NOMO-1 (cell line): Measurements from ENCODE around the gene SHISA5.
"Not testable (repeated sequence)": the region's sequence is repeated elsewhere in the genome, so short reads cannot be mapped to it uniquely, and the experiment has no call there.

Experiments used
- DNase-seq, 2 experiments: peaks; one replicate each; lab custom pipeline; 2025; ENCODE audit not compliant: unreplicated experiment in 2 of 2; lab: John Stamatoyannopoulos, UW

SHISA5 gene

DNA sequence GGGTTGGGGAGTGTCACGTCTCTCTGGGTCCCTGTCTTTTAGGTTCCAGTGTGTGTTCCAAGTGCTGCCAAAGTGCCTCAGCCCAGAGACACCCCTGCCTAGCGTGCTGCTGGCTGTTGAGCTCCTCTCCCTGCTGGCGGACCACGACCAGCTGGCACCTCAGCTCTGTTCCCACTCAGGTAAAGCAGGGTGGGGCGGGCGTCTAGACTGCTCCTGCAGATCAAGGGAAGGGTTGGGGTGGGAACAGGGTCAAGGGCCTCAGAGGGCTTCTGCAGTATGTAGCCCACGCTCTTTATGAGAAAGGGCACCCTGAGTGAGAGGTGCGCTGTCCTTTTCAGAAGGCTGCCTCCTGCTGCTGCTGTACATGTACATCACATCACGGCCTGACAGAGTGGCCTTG is 40.3 kb downstream of the SHISA5 start:
- DNase-seq: no peak

GRCh38 chr3:48461767-48462166 is 42.2 kb downstream of the SHISA5 start:
- not testable (repeated sequence) for DNase-seq

- no peak for DNase-seq
Measured at GRCh38 chr3:48460517-48460902, 43.5 kb downstream of the SHISA5 start.

- DNase-seq: no peak
Measured at GRCh38 chr3:48459773-48460516, 44.0 kb downstream of the SHISA5 start.

- no peak for DNase-seq
Measured at GRCh38 chr3:48459331-48459730, 44.6 kb downstream of the SHISA5 start.

DNA sequence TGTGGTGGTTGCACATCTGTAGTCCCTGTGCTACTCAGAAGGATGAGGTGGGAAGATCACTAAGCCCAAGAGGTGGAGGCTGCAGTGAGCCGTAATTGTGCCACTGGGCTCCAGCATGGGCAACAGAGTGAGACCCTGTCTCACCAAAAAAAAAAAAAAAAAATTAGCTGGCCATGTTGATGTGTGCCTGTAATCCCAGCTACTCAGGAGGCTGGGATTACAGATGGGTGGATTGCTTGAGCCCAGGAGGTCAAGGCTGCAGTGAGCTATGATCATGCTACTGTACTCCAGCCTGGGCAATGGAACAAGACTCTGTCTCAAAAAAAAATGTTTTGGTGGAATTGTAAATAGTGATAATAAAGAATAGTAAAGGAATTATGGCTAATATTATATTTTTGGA is 47.5 kb downstream of the SHISA5 start:
- no peak for DNase-seq

DNA sequence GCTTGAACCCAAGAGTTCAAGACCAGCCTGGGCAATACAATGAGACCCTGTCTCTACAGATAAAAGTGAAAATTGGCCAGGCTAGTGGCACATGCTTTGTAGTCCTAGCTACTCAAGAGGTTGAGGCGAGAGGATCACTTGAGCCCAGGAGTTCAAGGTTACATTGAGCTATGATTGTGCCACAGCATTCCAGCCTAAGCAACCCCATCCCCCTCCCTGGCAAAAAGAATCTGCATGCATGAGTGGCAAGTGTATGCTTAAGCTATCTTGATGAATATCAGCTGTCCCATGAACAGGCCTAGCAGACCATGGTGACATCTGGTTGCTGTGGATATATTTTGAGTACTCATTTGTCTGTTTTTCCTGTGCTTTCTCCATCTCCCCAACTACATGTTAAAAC is 52.7 kb downstream of the SHISA5 start:
- DNase-seq: no peak

DNA sequence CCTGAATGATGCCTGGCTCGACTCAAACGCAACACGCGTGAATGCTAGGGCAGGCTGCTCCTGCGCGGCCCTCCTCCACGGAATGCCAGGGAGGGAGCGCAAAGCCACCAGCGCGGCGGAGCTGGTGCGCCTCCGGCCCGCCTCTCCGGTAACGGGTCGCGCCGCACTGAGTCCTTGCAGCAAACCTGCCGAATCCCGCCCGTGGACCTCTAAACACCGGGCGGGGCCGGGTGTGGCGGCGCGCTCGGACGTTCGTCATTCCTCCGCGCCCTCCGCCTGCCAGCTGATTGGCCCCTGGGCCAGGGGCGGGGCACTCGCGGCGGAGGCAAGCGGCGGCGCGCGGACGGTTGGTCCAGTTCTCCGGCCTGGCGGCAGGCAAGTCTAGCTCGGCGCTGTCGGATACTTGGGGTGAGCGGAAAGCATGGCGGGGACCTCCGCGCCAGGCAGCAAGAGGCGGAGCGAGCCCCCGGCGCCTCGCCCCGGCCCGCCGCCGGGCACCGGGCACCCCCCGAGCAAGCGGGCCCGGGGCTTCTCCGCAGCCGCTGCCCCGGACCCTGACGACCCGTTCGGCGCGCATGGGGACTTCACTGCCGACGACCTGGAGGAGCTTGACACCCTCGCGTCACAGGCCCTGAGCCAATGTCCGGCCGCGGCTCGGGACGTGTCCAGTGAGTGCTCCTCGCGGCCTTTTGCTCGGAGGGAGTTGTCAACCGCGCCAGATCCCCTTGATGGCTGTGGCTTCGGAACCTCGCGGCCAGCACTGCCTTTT is 57.4 kb downstream of the SHISA5 start, which contains the start of gene ATRIP:
TSS of gene ATRIP (plus strand) at position 313 of the 769 bp plus-strand sequence. CDS start at position 422, 109 bp downstream.
- DNase-seq: peak; percentile 88 to 93

- no peak for DNase-seq
Measured at GRCh38 chr3:48446043-48446424, 57.9 kb downstream of the SHISA5 start.

DNA sequence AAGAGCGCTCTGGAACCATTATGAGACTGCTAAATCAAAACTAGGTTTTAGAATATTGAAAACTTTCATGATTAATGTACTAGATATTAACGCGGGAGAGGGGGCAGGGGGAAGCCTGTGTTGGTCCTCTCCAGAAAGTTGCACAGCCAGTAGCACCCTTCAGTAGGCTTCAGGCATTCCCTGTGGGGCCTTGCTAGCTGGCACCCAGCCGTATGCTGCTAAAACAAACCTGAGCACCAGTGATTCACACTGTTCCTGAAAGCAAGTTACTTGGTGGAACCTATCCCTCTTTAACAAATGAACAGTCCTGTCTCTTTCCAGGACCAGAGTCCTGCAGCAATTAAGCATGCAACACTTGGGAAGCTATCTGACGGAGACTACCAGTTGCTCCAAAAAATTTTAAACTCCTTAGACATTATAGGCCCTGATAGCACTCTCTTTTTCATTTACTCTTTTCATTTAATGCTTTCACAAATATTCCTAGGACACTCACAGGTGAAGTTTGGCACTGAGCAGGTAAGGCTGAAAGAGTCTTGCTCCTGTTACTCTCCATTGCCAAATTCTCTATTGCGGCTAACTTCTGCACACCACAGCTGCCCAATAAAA is 58.6 kb downstream of the SHISA5 start:
- no peak for DNase-seq

- no peak for DNase-seq
Measured at GRCh38 chr3:48441940-48442339, 62.0 kb downstream of the SHISA5 start.

- no peak for DNase-seq
Measured at GRCh38 chr3:48440590-48440958, 63.4 kb downstream of the SHISA5 start.

DNA sequence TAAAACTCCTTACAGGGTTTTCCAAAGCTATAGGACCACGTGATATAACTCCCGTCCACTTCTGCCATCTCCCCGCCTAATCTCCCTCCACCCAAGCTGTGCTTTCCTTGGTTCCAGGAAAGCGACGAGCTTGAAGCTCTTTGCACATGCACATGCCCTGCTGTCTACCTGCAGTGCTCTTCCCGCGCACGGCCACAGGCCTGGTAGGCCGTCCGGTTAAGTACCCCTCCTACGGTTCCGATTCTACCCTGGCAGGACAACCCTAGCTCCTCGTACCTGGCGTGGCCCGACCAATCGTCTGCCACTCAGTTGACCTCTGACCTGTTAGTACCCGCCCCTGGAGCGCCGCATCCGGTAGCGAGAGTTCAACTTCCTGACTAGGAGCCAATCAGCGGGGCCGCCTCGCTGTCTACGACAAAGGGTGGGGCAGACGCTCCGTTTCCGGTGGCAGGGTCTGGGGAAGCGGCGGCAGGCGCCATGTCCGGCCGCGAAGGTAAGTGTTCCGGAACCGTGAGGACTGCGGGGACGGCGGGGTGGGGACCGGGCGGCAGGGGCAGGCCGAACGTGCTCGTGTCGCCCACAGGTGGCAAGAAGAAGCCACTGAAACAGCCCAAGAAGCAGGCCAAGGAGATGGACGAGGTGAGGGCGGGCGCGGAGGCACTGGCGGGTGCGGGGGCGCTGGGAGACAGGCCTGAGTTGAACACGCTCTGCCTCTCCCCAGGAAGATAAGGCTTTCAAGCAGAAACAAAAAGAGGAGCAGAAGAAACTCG is 64.0 kb downstream of the SHISA5 start, which contains the start of the genes CCDC51 and TMA7:
TSS of gene CCDC51 (minus strand) at position 300 of the 770 bp plus-strand sequence. CDS start 4,991 bp downstream, outside the sequence.
TSS of gene TMA7 (plus strand) at position 438 of the 770 bp plus-strand sequence. CDS start at position 478, 40 bp downstream.
- DNase-seq: peak; percentile 95 to 98

GRCh38 chr3:48437812-48438211 is 66.2 kb downstream of the SHISA5 start:
- DNase-seq: peak in 1 of 2 experiments; percentile 57

DNA sequence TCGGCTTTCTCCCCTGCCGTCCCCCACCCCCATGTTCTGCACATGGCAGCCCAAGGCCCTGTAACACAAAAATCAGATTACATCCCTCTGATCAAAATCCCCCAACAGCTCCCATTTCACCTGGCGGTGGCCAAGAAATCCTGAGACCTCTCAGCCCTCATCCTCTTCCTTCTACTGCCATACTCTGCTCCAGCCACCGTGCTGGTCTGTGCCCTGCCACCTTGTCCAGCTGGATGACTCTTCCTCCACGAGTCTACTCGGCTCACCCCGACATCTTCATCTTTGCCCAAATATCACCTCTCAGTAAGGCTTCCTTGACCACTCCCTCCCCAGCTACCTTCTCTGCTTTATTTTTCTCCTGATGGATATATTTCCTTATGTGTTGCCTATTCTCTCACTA is 67.1 kb downstream of the SHISA5 start:
- DNase-seq: no peak

DNA sequence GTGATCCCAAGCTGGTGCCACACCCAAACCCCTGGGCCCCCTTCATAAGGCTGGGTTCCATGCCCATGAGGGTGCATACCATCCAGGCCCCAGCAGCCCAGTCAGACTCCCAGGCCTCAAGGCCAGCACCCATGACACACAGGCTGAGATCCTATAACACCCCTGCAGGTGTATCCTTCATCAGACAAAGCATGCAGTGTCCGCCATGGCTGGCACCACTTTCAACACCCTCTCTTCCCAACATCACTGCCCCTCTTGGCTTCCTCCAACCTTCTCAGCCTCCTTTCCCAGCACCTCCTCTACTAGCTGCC is 67.5 kb downstream of the SHISA5 start:
- no peak for DNase-seq

- DNase-seq: peak; percentile 63 to 79
Measured at GRCh38 chr3:48435774-48436476, 68.0 kb downstream of the SHISA5 start.

- no peak for DNase-seq
Measured at GRCh38 chr3:48435223-48435595, 68.8 kb downstream of the SHISA5 start.

- DNase-seq: no peak
Measured at GRCh38 chr3:48434591-48435222, 69.3 kb downstream of the SHISA5 start.
